ENCODE data around the gene COL16A1. TPM values are rescaled to one million over a fixed set of nuclear protein-coding genes. Genes with fewer than 3 reads are reported as not detected.

The COL16A1 gene
- total RNA-seq = 5.8 TPM

DNA sequence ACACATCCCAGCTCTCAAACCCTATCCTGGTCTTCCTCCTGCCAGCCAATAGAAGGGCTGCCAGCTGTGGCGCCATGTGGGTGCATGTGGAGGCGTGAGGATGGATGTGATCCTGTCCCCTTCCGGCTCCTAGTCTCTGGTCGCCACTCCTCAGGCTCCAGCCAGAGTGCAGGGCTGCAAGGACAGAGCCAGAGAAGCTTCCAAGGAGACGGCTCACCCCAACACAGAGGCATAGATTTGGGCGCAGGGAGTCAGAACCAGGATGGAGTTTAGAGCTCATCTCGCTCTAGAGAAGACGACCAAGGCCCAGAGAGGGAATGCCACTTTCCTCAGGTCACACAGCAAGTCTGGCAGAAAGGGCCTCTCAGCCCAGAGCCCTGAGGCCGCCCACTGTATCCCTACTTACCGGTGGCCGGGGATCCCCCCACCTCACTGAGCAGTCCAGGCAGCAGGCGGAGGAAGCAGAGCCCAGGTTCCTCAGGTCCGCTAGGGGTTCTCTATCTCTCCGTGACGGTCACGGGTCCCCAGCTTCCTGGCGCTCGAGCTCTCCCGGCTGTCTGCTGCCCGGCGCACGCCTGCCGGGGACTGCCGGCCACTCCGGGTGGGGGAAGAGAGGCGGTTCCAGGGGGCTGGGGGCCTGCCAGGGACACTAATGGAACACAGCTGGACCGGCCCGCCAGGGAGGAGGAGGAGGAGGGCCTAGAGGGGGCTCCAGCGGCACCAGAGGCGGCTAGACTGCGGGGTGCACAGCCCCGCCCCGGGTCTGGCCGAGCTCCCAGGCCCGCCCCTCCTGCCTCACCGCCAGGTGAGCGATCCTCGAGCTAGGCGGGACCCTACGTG lies at the start of gene COL16A1:
Gene COL16A1 (minus strand): TSS at position 587 of the 840 bp plus-strand sequence. CDS start 1,824 bp downstream, outside the sequence.
- peak; percentile 21 for DNase-seq

DNA sequence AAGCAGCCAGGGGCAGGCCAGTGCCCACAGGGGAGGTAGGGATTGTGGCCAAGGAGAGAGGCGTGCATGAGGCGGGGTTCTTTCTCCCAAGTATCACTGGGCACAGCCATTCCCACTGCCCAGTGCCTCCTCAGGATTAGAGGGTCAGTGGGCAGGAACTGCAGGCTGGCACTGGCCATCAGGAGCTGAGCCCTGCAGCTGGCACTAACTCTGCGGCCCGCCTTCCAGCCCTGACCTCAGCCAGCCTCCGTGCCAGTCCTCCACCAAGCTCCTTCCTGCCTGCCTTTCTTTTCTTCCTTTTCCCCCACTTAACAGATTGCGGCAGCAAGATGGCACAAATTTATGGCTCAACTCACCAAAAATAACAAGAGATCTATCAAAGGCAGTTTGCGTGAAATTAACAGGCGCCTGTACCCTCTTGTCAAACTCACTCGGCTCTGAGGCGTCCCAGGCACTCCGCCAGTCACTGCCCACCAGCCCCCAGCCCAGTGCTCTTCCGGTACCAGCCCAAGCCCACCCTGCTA lies 49.2 kb upstream of the COL16A1 start:
- DNase-seq = peak; percentile 39

DNA sequence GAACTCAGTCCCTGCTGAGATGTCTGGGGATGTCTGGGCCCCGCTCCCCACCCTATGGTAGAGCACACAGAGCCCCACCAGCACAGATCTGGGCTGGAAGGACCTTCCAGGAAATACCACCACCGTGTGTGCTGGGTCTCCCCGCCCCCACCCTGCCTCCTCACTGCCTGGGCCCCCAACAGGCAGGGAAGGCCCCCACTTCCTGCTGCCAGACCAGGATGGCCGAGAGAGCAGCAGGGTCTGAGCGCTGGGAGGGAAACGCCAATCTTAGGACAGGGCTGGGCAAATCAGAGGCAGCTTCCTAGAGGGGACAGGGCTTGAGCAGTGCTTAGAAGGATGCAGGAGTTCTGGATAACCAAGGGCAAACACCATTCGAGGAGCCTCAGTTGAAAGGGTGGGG lies 48.4 kb upstream of the COL16A1 start:
- DNase-seq = no peak

DNA sequence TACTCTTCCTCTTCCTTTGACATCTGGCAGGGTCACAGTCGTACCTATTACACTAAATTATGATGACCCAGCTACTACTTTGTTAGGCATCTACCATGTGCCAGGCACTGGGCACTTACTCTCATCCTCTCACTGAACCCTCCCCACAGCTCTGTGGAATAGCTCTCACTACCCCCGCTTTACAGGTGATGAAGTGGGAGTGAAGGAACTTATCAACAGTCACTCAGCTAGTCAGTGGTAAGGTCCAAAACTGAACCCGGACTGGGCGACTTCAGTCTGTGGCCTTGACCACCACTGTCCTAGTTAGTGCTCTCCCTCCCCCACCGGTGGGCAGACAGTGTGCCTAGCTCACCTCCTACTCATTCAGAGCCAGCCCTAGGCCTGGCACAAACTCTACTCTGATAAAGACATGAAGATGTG lies 48.0 kb upstream of the COL16A1 start:
- no peak for DNase-seq

DNA sequence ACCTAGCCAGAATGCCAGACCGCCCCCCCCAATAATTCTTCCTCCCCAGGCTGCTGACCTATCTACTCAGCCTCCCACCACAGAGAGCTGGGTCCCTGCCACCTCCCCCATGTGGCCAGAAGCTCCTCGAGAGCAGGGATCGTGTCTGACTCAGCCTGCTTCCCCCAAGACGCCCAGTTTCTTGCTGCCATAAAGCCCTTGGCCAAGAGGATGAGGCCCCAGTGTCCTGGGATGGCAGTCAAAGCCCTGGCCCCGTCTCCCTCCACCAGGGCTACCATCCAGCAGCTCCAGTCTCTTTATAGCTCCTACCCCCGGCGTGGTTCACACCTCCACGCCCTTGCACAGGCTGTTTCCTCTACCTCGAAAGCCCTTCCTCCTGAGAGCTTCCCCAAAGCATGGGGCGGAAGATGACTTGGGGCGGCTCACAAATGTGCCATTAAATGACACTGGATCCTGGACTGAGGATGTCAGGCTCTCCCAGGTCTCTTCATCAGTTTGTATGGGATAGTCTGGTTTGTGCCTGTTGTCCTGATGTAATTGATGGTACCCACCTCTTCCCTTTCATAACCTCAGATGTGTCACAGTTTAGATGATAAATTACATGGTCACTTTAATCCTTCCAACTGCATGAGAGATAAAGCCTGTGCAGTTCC lies 47.2 kb upstream of the COL16A1 start:
- no peak for DNase-seq

DNA sequence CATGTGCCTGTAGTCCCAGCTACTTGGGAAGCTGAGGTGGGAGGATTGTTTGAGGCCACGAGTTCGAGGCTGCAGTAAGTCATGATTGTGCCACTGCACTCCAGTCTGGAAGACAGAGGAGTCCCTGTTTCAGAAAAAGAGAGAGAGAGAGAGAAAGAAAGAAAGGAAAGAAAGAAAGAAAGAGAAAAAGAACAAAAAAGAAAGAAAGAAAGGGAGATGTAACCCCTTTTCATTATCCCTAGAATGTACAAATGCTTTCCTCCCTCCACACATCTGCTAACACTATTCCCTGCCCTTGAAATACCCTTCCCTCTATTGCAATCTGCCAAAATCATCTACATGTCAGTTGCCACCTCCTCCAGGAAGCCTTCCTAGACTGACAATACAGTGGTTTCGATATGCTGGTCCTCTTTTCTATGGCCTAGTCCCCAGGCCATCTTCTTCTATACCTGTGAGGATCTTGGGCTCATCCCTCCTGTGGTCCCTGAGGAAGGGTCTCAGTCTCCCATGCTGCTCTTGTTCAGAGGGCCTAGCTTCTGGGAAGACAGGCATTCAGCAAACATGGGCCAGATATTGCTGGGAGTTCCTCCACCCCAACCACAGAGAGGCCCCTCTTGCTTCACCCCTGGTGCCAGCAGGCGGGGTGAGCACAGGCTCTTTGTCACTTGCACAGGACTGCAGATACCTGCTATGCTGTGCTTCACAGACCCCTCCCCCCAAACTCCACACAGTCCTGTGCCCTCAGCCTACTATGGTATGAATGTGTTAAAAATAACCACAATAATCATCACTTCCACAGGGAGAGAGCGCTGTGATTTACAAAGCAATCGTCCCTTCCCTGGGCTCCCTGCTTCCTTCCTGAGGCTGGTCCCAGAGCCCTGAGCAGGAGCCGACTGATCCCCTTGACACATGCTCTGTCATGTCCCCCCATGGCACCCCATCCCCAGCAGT lies 46.2 kb upstream of the COL16A1 start:
- no peak for DNase-seq

DNA sequence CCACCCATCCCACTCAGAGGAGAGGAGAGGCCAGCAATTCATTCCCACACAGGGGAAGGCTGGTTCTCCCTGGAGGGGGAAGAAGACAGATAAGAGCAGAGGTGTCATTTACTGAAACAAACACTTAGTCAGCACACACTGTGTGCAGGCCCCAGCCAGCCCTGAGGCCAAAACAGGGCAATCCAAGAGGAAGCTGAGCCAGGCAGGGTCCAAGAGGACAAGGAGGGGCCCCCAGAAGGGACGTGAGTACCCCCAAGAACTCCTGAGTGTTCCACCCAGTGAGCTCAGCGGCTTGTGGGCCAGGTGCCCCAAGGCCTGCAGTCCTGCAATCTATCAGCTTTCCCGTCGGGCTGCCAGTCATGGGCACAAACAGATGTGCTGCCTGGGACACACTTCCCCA lies 44.5 kb upstream of the COL16A1 start:
- no peak for DNase-seq

DNA sequence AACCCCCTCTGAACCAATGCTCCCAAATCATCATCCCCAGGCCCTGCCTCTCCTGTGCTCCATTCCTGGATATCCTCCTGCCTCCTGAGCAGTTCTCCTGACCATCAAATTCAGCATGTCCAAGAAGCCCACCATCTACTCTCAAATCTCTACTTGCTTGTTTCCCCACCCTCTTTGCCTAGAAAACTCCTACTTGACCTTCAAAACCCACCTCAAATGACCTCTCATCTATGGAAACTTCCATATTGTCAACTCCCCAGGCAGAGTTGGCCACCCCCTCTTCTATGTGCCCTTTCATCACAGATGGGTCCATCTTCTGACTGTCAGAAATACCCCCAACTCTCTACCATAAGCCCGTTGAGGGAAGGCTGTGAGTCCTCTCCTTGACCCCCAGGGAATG lies 43.5 kb upstream of the COL16A1 start:
- no peak for DNase-seq

DNA sequence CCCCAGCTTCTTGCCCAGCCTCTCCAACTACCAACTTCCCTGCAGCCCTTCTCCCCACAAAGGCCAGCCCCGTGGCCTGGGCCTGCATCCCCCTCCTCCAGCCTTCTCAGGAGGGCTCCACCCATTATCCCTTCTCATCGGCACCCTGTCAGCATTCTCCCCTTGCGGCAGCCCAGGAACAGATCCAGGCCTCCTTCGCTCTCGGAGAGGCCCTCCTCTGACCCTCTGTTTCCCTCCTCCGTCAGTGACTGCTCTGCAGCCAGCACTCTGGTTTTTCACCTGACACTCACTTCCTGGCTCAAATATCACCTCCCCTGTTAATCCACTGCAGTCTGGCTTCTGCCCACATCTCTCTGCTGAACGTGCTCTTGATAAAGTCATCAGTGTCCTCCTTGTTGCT lies 42.9 kb upstream of the COL16A1 start:
- DNase-seq = no peak

DNA sequence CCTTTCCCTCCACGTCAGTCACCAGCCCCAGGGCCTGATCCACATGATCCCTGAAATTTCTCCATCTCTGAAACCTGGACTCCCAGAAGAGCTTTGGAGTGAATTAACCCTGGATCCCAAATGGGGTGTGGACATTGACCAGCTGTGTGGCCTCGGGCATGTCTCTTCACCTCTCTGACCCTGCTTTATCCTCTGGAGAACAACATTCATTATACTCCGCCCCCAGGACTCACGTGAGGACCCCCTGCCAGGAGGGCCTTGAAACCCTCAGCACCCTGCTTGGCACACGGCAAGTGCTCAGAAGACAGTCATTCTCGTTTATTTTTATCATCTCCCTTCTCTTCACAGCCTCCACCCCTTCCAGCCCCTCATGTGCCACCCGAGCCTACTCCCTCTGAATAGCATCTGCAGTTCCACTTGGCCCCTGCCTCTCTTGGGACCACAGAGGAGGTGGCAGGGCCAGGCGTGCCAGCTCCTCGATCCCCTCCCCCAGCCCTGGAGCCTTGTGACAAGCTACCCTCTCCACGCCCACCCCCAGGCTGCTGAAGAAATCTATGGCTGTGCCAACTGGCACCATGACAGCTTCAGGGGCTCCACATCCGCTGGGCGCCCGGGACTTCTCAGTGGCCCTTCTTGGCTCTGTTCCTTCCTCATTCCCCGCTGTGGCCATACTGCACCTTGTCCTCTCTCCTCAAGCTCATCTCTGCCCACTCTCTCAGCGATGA lies 42.3 kb upstream of the COL16A1 start:
- DNase-seq = no peak

DNA sequence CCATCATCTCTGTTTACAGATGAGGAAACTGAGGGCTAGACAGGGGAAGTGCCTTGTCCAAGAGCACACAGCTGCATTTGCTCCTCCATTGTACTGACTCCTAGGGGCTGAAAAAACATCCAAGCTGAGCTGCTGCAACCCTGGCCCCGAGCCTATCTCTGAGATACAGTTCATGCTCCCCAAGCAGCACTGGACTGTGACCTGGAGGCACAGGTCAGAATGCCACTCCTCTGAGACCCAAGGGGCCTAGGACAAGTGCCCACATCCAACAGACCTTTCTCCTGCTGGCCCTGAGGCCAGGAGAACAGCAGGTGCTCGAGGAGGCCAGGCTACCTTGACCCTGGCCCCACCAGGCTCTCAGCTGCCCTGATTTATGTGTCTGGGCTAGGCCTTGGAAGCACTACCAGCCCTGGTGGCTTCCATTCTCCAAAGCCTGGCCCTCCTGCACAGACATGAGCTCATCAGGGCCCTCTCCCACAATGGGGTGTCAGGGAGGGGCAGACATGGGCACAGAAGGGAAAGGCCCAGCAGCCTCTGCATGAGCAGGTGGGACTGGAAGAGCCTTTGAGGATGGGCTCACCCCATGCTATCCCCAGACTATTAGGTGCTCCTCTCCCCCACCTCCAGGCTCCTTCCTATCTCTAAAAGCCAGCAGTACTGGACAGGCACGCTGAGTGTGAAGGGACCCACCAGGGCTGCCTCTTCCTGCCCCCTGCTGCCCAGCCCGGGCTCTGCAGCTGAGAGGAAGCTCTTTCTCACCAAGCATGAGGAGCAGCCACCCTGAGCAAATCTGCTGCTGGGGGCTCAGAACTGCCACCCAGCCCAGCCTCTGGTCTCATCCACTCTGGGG lies 41.5 kb upstream of the COL16A1 start:
- peak; percentile 58 for DNase-seq

DNA sequence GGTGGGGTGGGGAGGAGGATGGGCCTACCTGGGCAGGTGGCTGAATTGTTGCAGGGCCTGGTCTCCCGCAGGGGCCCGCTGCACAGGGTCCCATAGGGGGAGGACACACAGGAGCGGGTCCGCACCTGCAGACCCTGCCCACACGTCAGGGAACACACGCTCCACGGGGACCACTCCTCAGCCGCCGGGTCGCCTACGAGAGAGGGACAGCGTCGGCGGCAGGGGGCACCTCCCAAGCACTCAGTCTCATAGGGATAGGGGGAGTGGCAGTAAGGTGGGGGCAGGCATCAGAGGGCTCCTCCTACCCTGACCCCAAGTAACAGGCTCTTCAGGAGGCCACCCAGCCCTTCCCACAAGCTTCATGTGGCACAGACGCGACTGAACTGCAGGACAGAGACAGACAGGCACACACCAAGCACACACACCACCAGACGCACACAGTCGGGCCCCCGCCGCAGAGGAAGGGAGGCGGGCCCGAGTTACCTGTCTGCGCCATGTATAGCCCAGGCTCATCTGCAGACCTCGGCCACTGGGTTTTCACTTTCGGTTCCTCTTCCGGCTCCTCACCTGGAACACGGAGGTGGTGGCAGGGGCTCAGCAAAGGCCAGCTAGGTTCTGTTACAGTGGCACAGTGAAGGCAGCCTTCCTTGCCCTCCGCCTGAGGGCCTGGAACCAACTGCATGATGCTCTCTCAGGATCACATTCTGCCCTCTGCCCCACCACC lies 40.5 kb upstream of the COL16A1 start:
- no peak for DNase-seq

DNA sequence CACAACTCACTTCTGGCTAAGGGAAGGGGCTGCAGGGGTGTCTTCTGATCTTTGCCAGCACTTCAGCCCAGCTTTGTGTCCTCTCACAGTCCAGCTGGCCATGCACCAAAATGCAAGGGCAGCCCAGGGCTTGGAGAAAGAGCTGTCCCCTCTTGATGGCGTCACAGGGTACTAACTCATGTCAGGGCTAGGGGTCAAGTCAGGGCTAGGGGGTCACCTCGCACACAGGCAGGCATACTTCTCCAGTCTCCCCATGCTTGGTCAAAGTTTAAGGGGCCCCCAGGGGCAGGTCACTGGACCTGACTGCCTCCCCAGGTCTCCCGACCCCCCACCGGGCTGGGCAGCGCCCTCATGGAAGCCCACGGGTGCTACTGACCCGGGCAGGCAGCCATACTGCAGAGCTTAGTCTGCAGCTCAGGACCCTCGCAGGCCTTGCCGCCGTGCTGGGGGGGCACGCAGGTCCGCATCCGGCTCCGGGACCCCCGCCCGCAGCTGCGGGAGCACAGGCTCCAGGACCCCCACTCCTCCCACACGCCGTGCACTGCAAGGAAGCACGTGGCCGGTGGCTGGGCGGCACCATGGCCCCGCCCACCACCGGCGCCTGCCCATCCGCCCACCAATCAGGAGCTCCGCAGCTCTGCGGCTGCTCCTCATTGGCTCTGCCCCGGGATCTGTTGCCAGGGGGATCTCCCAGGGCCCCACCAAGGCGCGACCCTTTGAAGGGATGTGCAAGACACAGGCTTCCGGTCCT lies 38.8 kb upstream of the COL16A1 start:
- DNase-seq = no peak

DNA sequence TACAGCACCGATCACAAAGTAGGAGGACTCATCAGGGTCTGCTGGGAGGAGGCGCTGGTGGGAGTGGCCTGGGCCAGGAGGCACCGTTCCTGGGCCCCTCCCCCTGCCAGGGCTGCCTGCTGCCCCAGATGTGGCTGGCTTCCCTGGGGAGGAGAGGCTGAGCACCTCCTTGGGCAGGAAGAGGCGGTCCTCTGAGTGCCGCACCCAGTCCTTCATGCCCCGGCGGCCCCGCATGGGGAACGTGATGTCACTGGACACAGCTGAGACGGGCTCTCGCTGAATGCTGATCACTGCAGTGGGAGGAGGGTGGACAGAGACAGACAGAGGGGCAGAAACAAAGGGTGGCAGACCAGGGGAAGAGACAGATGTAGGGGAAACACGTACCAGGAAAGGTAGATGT lies 35.5 kb upstream of the COL16A1 start:
- no peak for DNase-seq

DNA sequence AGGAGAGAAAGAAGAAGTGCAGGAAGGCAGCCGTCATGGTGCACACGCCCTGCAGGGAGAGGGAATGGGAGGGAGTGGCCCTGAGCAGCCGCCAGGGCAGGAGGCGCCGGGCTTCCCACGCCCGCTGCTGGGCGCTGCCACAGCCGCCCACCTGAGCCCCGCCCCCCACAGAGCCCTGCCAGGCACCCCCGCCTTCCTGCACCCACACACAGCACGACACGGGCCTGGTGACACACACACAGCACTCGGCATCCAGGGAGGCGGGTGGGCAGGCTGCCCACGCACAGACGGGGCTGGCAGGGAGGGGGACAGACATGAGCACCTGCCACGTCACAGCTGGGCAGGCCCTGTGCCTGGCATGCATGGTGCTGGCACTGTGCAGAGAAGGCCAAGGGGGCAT lies 32.9 kb upstream of the COL16A1 start:
- DNase-seq = peak; percentile 68

DNA sequence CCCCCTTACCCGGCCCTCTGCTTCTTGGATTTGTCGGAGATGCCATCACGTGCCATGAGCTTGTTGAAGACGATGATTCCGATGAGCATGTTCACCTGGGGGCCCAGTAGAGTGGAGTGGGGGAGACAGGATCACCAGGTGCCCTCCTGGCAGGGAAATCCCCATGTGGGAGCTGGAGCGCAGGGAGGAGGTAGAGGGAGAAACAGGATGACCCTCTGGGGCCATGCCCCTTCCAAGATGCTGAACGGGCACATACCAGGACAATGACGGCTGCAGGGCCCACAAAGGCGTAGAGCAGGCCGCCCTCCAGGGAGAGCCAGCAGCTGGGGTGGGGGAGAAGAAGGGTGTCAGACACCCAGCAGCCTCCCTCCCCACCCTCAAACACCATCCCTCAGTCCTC lies 31.8 kb upstream of the COL16A1 start:
- DNase-seq = no peak

DNA sequence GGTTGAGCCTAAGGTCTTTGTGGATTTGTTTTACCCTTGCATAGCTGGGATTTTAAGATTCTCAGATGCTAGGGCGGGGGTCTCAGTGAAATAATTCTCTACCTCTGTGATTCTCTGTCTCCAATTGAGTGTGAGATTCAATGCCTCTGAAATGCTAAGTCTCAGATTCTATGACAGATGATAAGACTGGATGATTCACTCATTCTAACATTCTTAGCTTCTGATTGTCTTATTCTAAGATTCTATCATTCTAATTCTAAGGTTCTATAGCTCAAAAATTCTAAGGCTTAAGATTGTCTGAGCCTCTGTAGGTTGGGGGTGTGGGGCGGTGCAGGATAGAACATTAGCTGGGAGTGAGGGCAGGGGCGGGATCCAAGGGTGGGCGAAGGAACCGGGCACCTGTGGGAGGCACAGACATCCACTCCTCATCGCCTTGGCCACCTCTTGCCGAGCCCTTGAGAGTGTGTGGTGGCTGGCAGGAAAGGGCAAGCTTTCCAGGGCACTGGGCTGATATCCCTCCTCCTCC lies 30.8 kb upstream of the COL16A1 start:
- no peak for DNase-seq

DNA sequence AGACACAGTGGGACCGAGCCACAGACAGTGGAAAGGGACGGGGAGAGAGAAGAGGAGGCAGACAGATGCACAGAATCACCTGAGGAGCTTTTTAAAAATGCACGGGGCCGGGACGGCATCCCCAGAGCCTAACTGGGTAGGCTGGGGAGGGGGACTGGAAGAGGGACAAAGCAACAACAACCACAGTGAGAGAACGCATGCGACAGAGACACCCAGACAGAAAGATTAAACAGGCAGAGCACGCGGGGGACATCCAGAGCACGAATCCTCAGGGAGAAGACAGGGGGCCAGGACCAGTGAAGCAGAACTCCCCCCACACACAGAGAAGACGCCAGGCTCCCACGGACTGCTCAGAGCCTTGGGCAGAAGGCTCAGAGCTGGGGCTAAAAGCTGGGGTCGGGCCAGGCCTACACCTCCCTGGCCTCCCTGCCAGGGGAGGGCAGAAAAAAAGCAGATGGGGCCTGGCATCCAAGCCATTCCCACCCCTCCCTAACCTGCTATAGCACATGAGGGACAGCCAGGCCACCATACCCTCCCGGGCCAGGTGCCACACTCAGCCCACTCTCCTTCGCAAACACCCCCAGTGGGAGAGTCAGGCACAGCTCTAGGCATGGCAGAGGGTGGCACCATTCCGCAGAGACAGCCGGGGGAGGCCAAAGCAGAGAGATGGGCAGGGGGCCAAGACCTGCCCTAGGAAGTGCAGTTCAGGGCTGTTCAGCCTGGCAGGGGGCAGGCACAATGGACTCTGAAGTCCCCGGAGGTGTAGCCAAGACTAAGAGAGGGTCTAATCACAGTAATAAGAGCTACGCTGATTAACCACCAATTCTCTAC lies 29.8 kb upstream of the COL16A1 start:
- no peak for DNase-seq
